Keratinocyte (primary cell): ENCODE results near the gene JDP2. TPM values are rescaled to one million over a fixed set of nuclear protein-coding genes. Genes with fewer than 3 reads are reported as not detected.

ENCODE experiments used
- DNase-seq: peaks from one replicate; pipeline ENCODE4 v3.0.0-alpha.2; 2011; ENCODE audit warnings: low read depth, missing footprints, low spot score
- FAIRE-seq: peaks from 2 replicates; lab custom pipeline; 2011; peaks lifted over from hg19 to GRCh38; lab: Jason Lieb, UNC
- H2AFZ ChIP-seq: 2 replicates; pipeline ENCODE4 v1.6.0; 2012; ENCODE audit warnings: low read length, control low read depth, inconsistent platforms; ENCODE audit not compliant: control insufficient read depth
- H3K27ac ChIP-seq: 2 replicates; pipeline ENCODE4 v1.5.1; 2011; ENCODE audit warnings: low read length; ENCODE audit not compliant: control insufficient read depth, insufficient read depth
- H3K27me3 ChIP-seq: 3 replicates; pipeline ENCODE4 v1.6.0; 2011; ENCODE audit warnings: low read length; ENCODE audit not compliant: control insufficient read depth, insufficient read depth; ENCODE audit errors: extremely low read depth
- H3K36me3 ChIP-seq, 2 experiments: 2 replicates in 1 of 2; 3 replicates in 1 of 2; pipeline ENCODE4 v1.5.1; 2011; ENCODE audit warnings: low read length in 2 of 2, mild to moderate bottlenecking in 1 of 2; ENCODE audit not compliant: control insufficient read depth in 2 of 2, insufficient read depth in 2 of 2; ENCODE audit errors: extremely low read depth in 1 of 2
- H3K4me1 ChIP-seq: 3 replicates; pipeline ENCODE4 v1.5.1; 2011; ENCODE audit warnings: low read length; ENCODE audit not compliant: control insufficient read depth, insufficient read depth; ENCODE audit errors: extremely low read depth
- H3K4me2 ChIP-seq: 3 replicates; pipeline ENCODE4 v1.6.0; 2011; ENCODE audit warnings: low read depth, low read length; ENCODE audit not compliant: control insufficient read depth, insufficient read depth; ENCODE audit errors: extremely low read depth
- H3K4me3 ChIP-seq, 3 experiments: fragments of 200-600 bp in 1 of 3; sonication (generic) in 1 of 3; 2 replicates in 2 of 3; 3 replicates in 1 of 3; pipeline ENCODE4 v1.5.1; 2011 to 2016; ENCODE audit warnings: low read length in 3 of 3, mild to moderate bottlenecking in 3 of 3, control low read depth in 2 of 3, inconsistent platforms in 1 of 3, low read depth in 1 of 3, mixed read lengths in 1 of 3, mixed run types in 1 of 3, moderate library complexity in 1 of 3; ENCODE audit not compliant: control insufficient read depth in 2 of 3, insufficient read depth in 2 of 3; ENCODE audit errors: extremely low read depth in 1 of 3
- H3K79me2 ChIP-seq: 2 replicates; pipeline ENCODE4 v1.6.0; 2012; ENCODE audit warnings: low read length; ENCODE audit not compliant: control insufficient read depth, insufficient read depth
- H3K9ac ChIP-seq: 3 replicates; pipeline ENCODE4 v1.6.0; 2011; ENCODE audit warnings: low read length; ENCODE audit not compliant: control insufficient read depth, insufficient read depth; ENCODE audit errors: extremely low read depth
- H3K9me1 ChIP-seq: 3 replicates; pipeline ENCODE4 v1.6.0; 2011; ENCODE audit warnings: low read length; ENCODE audit not compliant: control insufficient read depth, insufficient read depth; ENCODE audit errors: extremely low read depth
- H3K9me3 ChIP-seq: 2 replicates; pipeline ENCODE4 v1.5.1; 2012; ENCODE audit warnings: low read depth, low read length; ENCODE audit not compliant: control insufficient read depth
- H4K20me1 ChIP-seq: 3 replicates; pipeline ENCODE4 v1.6.0; 2011; ENCODE audit warnings: low read length; ENCODE audit not compliant: control insufficient read depth, insufficient read depth; ENCODE audit errors: extremely low read depth
- CTCF ChIP-seq, 3 experiments: IDR thresholded peaks in 1 of 3; conservative IDR thresholded peaks in 1 of 3; optimal IDR thresholded peaks in 1 of 3; 2 replicates in 2 of 3; 3 replicates in 1 of 3; pipeline versions ENCODE3 to v1.5.1; 2011; ENCODE audit warnings: low read length in 3 of 3, mild to moderate bottlenecking in 3 of 3, moderate library complexity in 2 of 3, control low read depth in 1 of 3, inconsistent platforms in 1 of 3; ENCODE audit not compliant: insufficient read depth in 2 of 3; ENCODE audit errors: extremely low read depth in 1 of 3
- EZH2 ChIP-seq: IDR thresholded peaks from one replicate; pipeline ENCODE4 v1.6.1; 2012; ENCODE audit warnings: inconsistent platforms, mild to moderate bottlenecking, low read length, moderate library complexity
- dilution Hi-C: fragments of 300-500 bp; cut with MboI; formaldehyde crosslinking; loops from one replicate; pipeline ENCODE4 v1.7.0; 2020; ENCODE audit warnings: low sequenced_read_pairs; ENCODE audit not compliant: extremely low pct_ligation_motif_present
- polyA plus RNA-seq, 5 experiments: library from polyadenylated mRNA; depleted of rRNA in 3 of 5; stranded (reverse) in 3 of 5; stranded (forward) in 1 of 5; unstranded in 1 of 5; fragments of >200 nt; gene quantifications; 1 replicate in 1 of 5; 2 replicates in 3 of 5; 3 replicates in 1 of 5; pipeline versions ENCODE4 v1.2.1 to v1.2.3, GENCODE V29; 2011 to 2012; ENCODE audit warnings: missing spikeins in 2 of 5, low read depth in 1 of 5, low replicate concordance in 1 of 5

The JDP2 gene
- polyA plus RNA-seq, 1 donor (not counting 4 experiments of a cell fraction or from before 2014, with no cell fraction given): 13.5 TPM

GRCh38 chr14:75379930-75380270 lies 47.9 kb upstream of the JDP2 start:
- no peak for TF ChIP-seq CTCF (optimal IDR thresholded peaks at IDR 0.05 in 1 of 3, IDR thresholded peaks at IDR 0.05 in 1 of 3, conservative IDR thresholded peaks at IDR 0.05 in 1 of 3; ENCODE audit: extremely low read depth in 1 of 3, insufficient read depth in 2 of 3, low read length in 3 of 3)
- no peak for TF ChIP-seq EZH2
- H3K4me3 ChIP-seq: no peak overlapping the region
- dilution Hi-C loops: no loop called here
- no peaks in the 10 kb centered on the region for H4K20me1 ChIP-seq
- H3K27me3 ChIP-seq: no peaks in the 10 kb centered on the region
- no peaks in the 10 kb centered on the region for H3K4me1 ChIP-seq
- H3K4me2 ChIP-seq: no peak overlapping the region
- H3K79me2 ChIP-seq: no peaks in the 10 kb centered on the region
- DNase-seq (no peak), FAIRE-seq (no peak)
- no peaks in the 10 kb centered on the region for H3K9me3 ChIP-seq
- no peak overlapping the region for H3K9ac ChIP-seq
- H2AFZ ChIP-seq: no peak overlapping the region
- H3K9me1 ChIP-seq: no peaks in the 10 kb centered on the region
- no peak overlapping the region for H3K27ac ChIP-seq
- no peaks in the 10 kb centered on the region for H3K36me3 ChIP-seq

- TF ChIP-seq EZH2 (no peak), CTCF (optimal IDR thresholded peaks at IDR 0.05 in 1 of 3, IDR thresholded peaks at IDR 0.05 in 1 of 3, conservative IDR thresholded peaks at IDR 0.05 in 1 of 3; ENCODE audit: extremely low read depth in 1 of 3, insufficient read depth in 2 of 3, low read length in 3 of 3) (no peak)
- no peak for FAIRE-seq
- no peaks in the 10 kb centered on the region for H3K79me2 ChIP-seq
- no peaks in the 10 kb centered on the region for H3K9me3 ChIP-seq
- H3K36me3 ChIP-seq: no peaks in the 10 kb centered on the region
- no peak overlapping the region for H3K4me3 ChIP-seq
- DNase-seq: no peak
- H3K27ac ChIP-seq: no peak overlapping the region
- H2AFZ ChIP-seq: no peak overlapping the region
- no peaks in the 10 kb centered on the region for H3K4me1 ChIP-seq
- no peaks in the 10 kb centered on the region for H3K27me3 ChIP-seq
- no peak overlapping the region for H3K9ac ChIP-seq
- dilution Hi-C loops: no loop called here
- H4K20me1 ChIP-seq: no peaks in the 10 kb centered on the region
- no peaks in the 10 kb centered on the region for H3K9me1 ChIP-seq
- no peak overlapping the region for H3K4me2 ChIP-seq
Measured at GRCh38 chr14:75380656-75381055, 47.2 kb upstream of the JDP2 start.
